ENCODE results near the gene CHCHD3. TPM values are rescaled to one million over a fixed set of nuclear protein-coding genes. Genes with fewer than 3 reads are reported as not detected.

CHCHD3 gene
- total RNA-seq, 2 experiments from 2014 or later: 83.5 to 83.8 TPM

DNA sequence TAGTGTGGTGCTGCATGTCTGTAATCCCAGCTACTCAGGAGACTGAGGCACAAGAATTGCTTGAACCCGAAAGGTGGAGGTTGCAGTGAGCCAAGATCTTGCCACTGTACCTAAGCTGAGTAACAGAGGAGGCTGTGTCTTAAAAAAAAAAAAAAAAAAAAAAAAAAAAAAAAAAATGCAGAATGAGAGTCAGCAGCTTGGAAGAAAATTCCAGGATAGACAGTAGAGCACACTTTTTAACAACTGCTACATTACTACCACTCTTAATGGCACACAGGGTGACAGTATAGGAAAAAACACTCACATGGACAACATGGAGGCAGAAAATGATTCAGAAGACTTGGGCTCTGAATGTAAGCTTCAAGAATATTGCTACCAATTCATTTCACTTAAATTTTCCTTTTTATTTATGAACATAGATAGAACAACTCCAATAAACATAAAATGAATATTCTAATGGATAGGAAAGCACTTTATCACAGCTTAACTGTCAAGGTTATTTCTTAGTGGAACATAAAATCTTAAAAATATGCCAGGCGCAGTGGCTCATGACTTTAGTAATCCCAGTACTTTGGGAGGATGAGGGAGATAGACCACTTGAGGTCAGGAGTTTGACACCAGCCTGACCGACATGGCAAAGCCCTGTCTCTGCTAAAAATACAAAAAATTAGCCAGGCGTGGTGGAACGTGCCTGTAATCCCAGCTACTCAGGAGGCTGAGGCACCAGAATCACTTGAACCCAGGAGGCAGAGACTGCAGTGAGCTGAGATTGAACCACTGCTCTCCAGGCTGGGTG, 31.5 kb downstream of the CHCHD3 start:
- ChIA-PET CTCF (ENCODE audit: unreplicated experiment) (no interaction called here), POLR2A (interaction anchor here (0.5 to 1.6 kb wide), 6 partner anchors 10 to 351 kb away, joined by 3 to 6 read pairs (median 3); no protein-coding TSS in a partner anchor)
- TF ChIP-seq EZH2phosphoT487 (IDR thresholded peaks at IDR 0.05; ENCODE audit: borderline replicate concordance, low read depth, low read length): no peak
- TF ChIP-seq, protein P1, sequence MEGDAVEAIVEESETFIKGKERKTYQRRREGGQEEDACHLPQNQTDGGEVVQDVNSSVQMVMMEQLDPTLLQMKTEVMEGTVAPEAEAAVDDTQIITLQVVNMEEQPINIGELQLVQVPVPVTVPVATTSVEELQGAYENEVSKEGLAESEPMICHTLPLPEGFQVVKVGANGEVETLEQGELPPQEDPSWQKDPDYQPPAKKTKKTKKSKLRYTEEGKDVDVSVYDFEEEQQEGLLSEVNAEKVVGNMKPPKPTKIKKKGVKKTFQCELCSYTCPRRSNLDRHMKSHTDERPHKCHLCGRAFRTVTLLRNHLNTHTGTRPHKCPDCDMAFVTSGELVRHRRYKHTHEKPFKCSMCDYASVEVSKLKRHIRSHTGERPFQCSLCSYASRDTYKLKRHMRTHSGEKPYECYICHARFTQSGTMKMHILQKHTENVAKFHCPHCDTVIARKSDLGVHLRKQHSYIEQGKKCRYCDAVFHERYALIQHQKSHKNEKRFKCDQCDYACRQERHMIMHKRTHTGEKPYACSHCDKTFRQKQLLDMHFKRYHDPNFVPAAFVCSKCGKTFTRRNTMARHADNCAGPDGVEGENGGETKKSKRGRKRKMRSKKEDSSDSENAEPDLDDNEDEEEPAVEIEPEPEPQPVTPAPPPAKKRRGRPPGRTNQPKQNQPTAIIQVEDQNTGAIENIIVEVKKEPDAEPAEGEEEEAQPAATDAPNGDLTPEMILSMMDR (conservative IDR thresholded peaks at IDR 0.05; ENCODE audit: low read length): no peak
- Histone ChIP-seq H2AFZ (ENCODE audit: low read length) (no peak overlapping the region), H3K79me2 (ENCODE audit: insufficient read depth, low read depth, low read length) (peaks cover 80% of the 10 kb centered on the region), H3K9me3 (ENCODE audit: low read length) (no peaks in the 10 kb centered on the region), H3K4me2 (ENCODE audit: low read length) (no peak overlapping the region), H4K20me1 (ENCODE audit: insufficient read depth, low read length) (peaks cover 35% of the 10 kb centered on the region), H3K36me3 (ENCODE audit: insufficient read depth, low read length) (peaks cover 22% of the 10 kb centered on the region), H3K27ac (ENCODE audit: low read depth, low read length, poor library complexity, severe bottlenecking) (no peak overlapping the region), H3K4me3 (ENCODE audit: low read depth, low read length, poor library complexity, severe bottlenecking) (no peak overlapping the region), H3K9me2 (ENCODE audit: insufficient read depth, low read length) (no peaks in the 10 kb centered on the region), H3K4me1 (ENCODE audit: insufficient read depth, low read length, poor library complexity, severe bottlenecking) (peaks cover 18% of the 10 kb centered on the region)
- BruUV-seq (replicated peaks): no TSS peak
- DNase-seq (ENCODE audit: low spot score): no peak
- intact Hi-C loops (cut with micrococcal nuclease; ENCODE audit: unreplicated experiment): no loop called here

DNA sequence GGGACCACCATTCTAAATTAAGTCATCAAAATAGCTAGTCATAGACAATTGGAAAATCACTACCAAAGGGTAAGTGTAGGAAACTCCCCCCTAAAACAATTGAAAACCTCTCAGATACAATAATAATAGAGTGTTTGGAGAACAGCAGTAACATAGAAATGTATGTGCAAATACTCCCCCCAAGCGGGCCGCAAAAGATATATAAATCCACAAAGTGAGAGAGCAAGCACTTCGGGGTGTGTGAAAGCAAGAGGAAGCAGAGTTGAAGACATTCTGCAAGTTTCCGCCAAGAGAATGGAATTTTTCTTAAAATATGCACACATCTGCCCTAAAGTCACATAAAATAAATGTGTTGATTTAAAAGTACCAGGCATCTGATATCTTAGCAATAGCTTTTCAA, 33.3 kb downstream of the CHCHD3 start:
- H3K27ac ChIP-seq (ENCODE audit: low read depth, low read length, poor library complexity, severe bottlenecking): no peak overlapping the region
- ChIA-PET POLR2A (interaction anchor here (0.5 to 1.3 kb wide), 3 partner anchors 15 to 144 kb away, joined by 3 to 4 read pairs (median 4); no protein-coding TSS in a partner anchor), CTCF (ENCODE audit: unreplicated experiment) (no interaction called here)
- BruUV-seq (replicated peaks): no TSS peak
- H2AFZ ChIP-seq (ENCODE audit: low read length): no peak overlapping the region
- no peak for TF ChIP-seq EZH2phosphoT487 (IDR thresholded peaks at IDR 0.05; ENCODE audit: borderline replicate concordance, low read depth, low read length)
- TF ChIP-seq, protein P1 (conservative IDR thresholded peaks at IDR 0.05; ENCODE audit: low read length): no peak
- H3K36me3 ChIP-seq (ENCODE audit: insufficient read depth, low read length): peaks cover 18% of the 10 kb centered on the region
- DNase-seq (ENCODE audit: low spot score): no peak
- peaks cover 18% of the 10 kb centered on the region for H3K4me1 ChIP-seq (ENCODE audit: insufficient read depth, low read length, poor library complexity, severe bottlenecking)
- no peak overlapping the region for H3K4me2 ChIP-seq (ENCODE audit: low read length)
- no peaks in the 10 kb centered on the region for H3K9me3 ChIP-seq (ENCODE audit: low read length)
- H3K9me2 ChIP-seq (ENCODE audit: insufficient read depth, low read length): no peaks in the 10 kb centered on the region
- H3K79me2 ChIP-seq (ENCODE audit: insufficient read depth, low read depth, low read length): peaks cover 66% of the 10 kb centered on the region
- H3K4me3 ChIP-seq (ENCODE audit: low read depth, low read length, poor library complexity, severe bottlenecking): no peak overlapping the region
- intact Hi-C loops (cut with micrococcal nuclease; ENCODE audit: unreplicated experiment): no loop called here
- peaks cover 26% of the 10 kb centered on the region for H4K20me1 ChIP-seq (ENCODE audit: insufficient read depth, low read length)

DNA sequence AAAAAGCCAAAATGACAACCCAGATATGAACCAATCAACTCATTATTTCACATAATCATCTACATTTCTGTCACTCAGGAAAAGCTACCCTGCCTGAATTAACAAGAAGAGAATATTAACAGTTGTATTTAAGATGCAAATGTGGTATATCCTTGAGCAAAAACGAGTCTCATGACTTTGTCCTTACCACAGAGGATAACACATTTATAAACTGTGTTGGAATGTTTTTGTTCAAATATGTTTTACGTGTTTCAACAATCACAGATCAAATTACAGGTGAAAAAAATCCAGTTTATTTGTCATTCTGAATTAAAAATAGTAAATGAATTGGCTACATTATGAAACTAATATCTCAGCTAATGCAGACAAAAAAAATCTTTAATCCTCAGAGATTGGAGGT, 34.6 kb downstream of the CHCHD3 start:
- CTCF ChIA-PET (ENCODE audit: unreplicated experiment): no interaction called here
- H3K4me3 ChIP-seq (ENCODE audit: low read depth, low read length, poor library complexity, severe bottlenecking): no peak overlapping the region
- H2AFZ ChIP-seq (ENCODE audit: low read length): no peak overlapping the region
- no peaks in the 10 kb centered on the region for H3K9me3 ChIP-seq (ENCODE audit: low read length)
- intact Hi-C loops (cut with micrococcal nuclease; ENCODE audit: unreplicated experiment): no loop called here
- POLR2A ChIA-PET: no interaction called here
- H4K20me1 ChIP-seq (ENCODE audit: insufficient read depth, low read length): peaks cover 17% of the 10 kb centered on the region
- TF ChIP-seq EZH2phosphoT487 (IDR thresholded peaks at IDR 0.05; ENCODE audit: borderline replicate concordance, low read depth, low read length): no peak
- TF ChIP-seq, protein P1 (conservative IDR thresholded peaks at IDR 0.05; ENCODE audit: low read length): no peak
- no TSS peak for BruUV-seq (replicated peaks)
- no peak overlapping the region for H3K4me2 ChIP-seq (ENCODE audit: low read length)
- no peak overlapping the region for H3K27ac ChIP-seq (ENCODE audit: low read depth, low read length, poor library complexity, severe bottlenecking)
- H3K36me3 ChIP-seq (ENCODE audit: insufficient read depth, low read length): peaks cover 18% of the 10 kb centered on the region
- peaks cover 18% of the 10 kb centered on the region for H3K4me1 ChIP-seq (ENCODE audit: insufficient read depth, low read length, poor library complexity, severe bottlenecking)
- no peak for DNase-seq (ENCODE audit: low spot score)
- peaks cover 54% of the 10 kb centered on the region for H3K79me2 ChIP-seq (ENCODE audit: insufficient read depth, low read depth, low read length)
- no peaks in the 10 kb centered on the region for H3K9me2 ChIP-seq (ENCODE audit: insufficient read depth, low read length)
